ENCODE data around the gene USP35. TPM values are rescaled to one million over a fixed set of nuclear protein-coding genes. Genes with fewer than 3 reads are reported as not detected.

Gene USP35
- total RNA-seq, 2 experiments from 2014 or later = 13.4 to 14.2 TPM

DNA sequence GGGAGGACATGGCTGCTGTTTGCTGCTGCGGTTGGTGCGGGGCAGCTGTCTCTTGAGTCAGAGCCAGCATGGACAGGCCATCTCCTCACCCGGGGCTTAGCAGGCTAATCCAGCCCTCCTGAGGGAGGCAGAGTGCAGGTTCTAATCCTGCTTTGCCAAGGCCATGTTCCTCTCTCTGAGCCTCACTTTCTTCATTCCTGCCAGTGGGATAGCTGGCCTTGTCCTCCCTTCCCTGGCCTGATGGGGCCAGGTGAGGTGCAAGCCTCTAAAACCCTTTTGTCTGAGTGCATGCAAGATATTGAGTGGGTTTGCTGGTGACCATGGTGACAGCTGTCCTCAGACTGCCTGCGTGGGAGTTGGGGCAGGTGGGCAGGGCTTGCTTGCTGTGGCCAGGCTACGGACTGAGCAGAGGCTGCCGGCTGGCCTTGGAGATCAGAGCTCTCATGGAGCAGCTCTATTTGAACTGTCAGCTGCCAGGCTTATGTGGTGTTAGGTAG, 3.6 kb downstream of the USP35 start:
- H3K4me3 Mint-ChIP-seq = no peak overlapping the region
- H3K4me1 Mint-ChIP-seq (ENCODE audit: low read depth) = peaks cover 51% of the 10 kb centered on the region

DNA sequence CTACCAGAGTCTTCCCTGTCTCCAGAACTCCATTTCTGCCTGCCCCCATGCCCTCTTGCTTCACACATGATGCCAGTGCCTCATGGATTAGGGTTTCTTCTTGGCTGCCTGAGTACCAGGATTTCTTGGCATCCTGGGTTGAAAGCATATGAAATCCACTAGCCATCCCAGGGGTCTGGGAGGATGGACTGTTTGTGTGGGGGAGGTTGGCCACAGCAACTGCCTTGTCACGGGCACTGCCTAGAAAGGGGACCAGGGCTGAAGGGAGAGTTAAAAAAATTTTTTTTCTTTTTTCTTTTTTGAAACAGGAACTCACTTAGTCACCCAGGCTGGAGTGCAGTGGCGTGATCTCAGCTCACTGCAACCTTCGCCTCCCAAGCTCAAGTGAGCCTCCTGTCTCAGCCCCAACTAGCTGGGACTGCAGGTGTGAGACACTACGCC, 4.2 kb downstream of the USP35 start:
- H3K36me3 Mint-ChIP-seq (ENCODE audit: low read depth) = peaks cover 2% of the 10 kb centered on the region
- no peaks in the 10 kb centered on the region for H3K9me3 Mint-ChIP-seq
- no peaks in the 10 kb centered on the region for H3K27me3 Mint-ChIP-seq (ENCODE audit: low read depth)
- peak; percentile 72 for DNase-seq
- no peak overlapping the region for H3K4me3 Mint-ChIP-seq
- peak overlapping the region; percentile 74 for H3K27ac Mint-ChIP-seq
- intact Hi-C loops (cut with micrococcal nuclease) = no loop called here
- H3K4me1 Mint-ChIP-seq (ENCODE audit: low read depth) = peaks cover 46% of the 10 kb centered on the region
- CTCF ChIA-PET = no interaction called here

More for the DNA sequence above, 3.6 kb downstream of the USP35 start:
- CTCF ChIA-PET = no interaction called here
- no peak for DNase-seq
- no peaks in the 10 kb centered on the region for H3K9me3 Mint-ChIP-seq
- H3K27me3 Mint-ChIP-seq (ENCODE audit: low read depth) = no peaks in the 10 kb centered on the region
- H3K27ac Mint-ChIP-seq = no peak overlapping the region
- H3K36me3 Mint-ChIP-seq (ENCODE audit: low read depth) = peaks cover 2% of the 10 kb centered on the region
- intact Hi-C loops (cut with micrococcal nuclease) = no loop called here

DNA sequence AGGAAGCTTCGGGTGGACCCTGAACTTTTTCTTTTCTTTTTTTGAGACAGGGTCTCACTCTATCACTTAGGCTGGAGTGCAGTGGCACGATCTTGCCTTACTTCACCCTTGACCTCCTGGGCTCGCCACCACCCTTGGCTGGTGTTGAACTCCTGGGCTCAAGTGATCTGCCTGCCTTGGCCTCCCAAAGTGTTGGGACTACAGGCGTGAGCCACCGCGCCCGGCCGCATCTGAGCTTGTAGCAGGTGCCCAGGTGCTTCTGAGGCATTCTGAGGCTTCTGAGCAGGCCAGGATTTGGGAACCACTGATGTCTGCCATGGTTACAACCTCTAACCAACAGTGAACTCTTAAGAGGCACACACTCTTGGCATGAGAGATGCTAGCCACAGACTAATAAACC, 5.1 kb downstream of the USP35 start:
- intact Hi-C loops (cut with micrococcal nuclease) = no loop called here
- CTCF ChIA-PET = interaction anchor here (0.6 to 0.7 kb wide), 2 partner anchors 147 to 237 kb away, joined by 3 read pairs; no protein-coding TSS in a partner anchor
- H3K36me3 Mint-ChIP-seq (ENCODE audit: low read depth) = peaks cover 2% of the 10 kb centered on the region
- peak overlapping the region; percentile 61 for H3K27ac Mint-ChIP-seq
- DNase-seq = no peak
- H3K4me3 Mint-ChIP-seq = no peak overlapping the region
- H3K27me3 Mint-ChIP-seq (ENCODE audit: low read depth) = no peaks in the 10 kb centered on the region
- H3K4me1 Mint-ChIP-seq (ENCODE audit: low read depth) = peaks cover 46% of the 10 kb centered on the region
- H3K9me3 Mint-ChIP-seq = no peaks in the 10 kb centered on the region

DNA sequence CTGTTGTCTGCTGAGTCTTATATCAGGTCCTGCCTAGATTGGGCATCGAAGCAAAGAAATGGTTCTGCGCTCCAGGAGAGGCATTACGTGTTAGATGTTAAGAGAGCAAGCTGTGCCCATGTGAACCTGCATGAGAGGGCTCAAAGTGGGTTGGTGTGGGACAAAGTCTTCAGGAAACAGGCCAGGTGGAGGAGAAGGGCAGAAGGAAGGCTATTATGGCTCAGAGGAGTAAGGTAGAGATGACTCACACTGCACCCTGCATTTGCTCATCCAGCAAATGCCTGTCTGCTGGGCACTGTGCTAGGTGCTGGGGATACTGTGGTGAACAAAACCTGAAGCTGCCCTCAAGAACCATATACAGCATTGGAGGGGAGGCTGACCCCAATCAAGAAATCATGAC, 5.8 kb downstream of the USP35 start:
- peaks cover 46% of the 10 kb centered on the region for H3K4me1 Mint-ChIP-seq (ENCODE audit: low read depth)
- peaks cover 2% of the 10 kb centered on the region for H3K36me3 Mint-ChIP-seq (ENCODE audit: low read depth)
- H3K27ac Mint-ChIP-seq = no peak overlapping the region
- no peak overlapping the region for H3K4me3 Mint-ChIP-seq
- H3K9me3 Mint-ChIP-seq = no peaks in the 10 kb centered on the region
- intact Hi-C loops (cut with micrococcal nuclease) = no loop called here
- CTCF ChIA-PET = interaction anchor here (0.6 kb wide), 1 partner anchor 237 kb away, joined by 3 read pairs; no protein-coding TSS in a partner anchor
- no peaks in the 10 kb centered on the region for H3K27me3 Mint-ChIP-seq (ENCODE audit: low read depth)
- peak; percentile 22 for DNase-seq

DNA sequence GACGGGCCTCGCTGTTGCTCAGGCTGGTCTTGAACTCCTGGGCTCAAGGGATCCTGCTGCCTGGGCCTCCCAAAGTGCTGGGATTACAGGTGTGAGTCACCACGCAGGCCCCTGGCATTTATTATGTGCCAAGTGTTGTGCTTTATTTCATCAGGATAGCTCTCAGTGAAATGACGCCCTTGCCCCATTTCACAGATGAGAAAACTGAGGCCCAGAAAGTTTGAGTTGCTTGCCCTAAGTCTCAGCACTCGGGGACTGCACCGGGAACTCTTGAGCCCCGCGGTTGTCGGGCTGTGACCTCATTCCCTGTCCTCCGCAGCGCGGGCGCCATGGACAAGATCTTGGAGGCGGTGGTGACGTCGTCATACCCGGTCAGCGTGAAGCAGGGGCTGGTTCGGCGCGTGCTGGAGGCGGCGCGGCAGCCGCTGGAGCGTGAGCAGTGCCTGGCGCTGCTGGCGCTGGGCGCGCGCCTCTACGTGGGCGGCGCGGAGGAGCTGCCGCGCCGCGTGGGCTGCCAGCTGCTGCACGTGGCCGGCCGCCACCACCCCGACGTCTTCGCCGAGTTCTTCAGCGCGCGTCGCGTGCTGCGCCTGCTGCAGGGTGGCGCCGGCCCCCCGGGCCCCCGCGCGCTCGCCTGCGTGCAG, 7.3 kb downstream of the USP35 start:
- no peak overlapping the region for H3K27ac Mint-ChIP-seq
- H3K9me3 Mint-ChIP-seq = no peaks in the 10 kb centered on the region
- H3K36me3 Mint-ChIP-seq (ENCODE audit: low read depth) = peaks cover 2% of the 10 kb centered on the region
- H3K4me3 Mint-ChIP-seq = no peak overlapping the region
- intact Hi-C loops (cut with micrococcal nuclease) = no loop called here
- CTCF ChIA-PET = no interaction called here
- peaks cover 38% of the 10 kb centered on the region for H3K4me1 Mint-ChIP-seq (ENCODE audit: low read depth)
- no peaks in the 10 kb centered on the region for H3K27me3 Mint-ChIP-seq (ENCODE audit: low read depth)
- DNase-seq = no peak

DNA sequence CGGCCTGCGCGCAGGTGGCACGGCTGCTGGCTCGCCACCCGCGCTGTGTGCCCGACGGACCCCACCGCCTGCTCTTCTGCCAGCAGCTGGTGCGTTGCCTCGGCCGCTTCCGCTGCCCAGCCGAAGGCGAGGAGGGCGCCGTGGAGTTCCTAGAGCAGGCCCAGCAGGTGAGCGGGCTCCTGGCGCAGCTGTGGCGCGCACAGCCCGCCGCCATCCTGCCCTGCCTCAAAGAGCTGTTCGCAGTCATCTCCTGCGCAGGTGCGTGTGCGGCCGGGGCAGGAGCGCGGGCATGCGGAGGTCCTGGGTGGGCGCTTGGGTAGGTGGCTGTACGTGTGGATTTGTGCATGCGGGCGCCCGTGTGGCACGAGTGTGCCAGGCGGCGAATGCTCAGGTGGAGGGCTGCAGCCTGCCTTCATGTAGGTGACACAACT, 8.0 kb downstream of the USP35 start:
- no peaks in the 10 kb centered on the region for H3K27me3 Mint-ChIP-seq (ENCODE audit: low read depth)
- peaks cover 39% of the 10 kb centered on the region for H3K4me1 Mint-ChIP-seq (ENCODE audit: low read depth)
- H3K27ac Mint-ChIP-seq = no peak overlapping the region
- no peak overlapping the region for H3K4me3 Mint-ChIP-seq
- intact Hi-C loops (cut with micrococcal nuclease) = no loop called here
- H3K36me3 Mint-ChIP-seq (ENCODE audit: low read depth) = peaks cover 2% of the 10 kb centered on the region
- DNase-seq = no peak
- H3K9me3 Mint-ChIP-seq = no peaks in the 10 kb centered on the region
- CTCF ChIA-PET = no interaction called here

DNA sequence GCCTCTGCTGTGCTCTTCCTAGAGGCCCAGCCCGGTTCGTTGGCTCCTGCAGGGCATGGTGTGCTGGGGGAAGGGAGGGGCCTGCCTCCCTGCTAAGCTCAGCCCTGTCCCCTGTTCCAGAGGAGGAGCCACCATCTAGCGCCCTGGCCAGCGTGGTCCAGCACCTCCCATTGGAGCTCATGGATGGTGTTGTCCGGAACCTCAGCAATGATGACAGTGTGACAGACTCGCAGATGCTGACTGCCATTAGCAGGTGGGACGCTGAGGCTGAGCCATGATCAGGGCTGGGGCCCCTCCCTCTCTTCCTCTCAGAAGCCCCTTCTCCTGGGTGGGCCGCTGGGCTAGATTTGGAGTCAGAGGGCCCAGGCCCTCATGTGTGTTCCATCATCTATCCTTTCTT, 9.1 kb downstream of the USP35 start:
- H3K4me1 Mint-ChIP-seq (ENCODE audit: low read depth) = peaks cover 44% of the 10 kb centered on the region
- intact Hi-C loops (cut with micrococcal nuclease) = no loop called here
- H3K36me3 Mint-ChIP-seq (ENCODE audit: low read depth) = peaks cover 3% of the 10 kb centered on the region
- no peak overlapping the region for H3K27ac Mint-ChIP-seq
- DNase-seq = no peak
- H3K9me3 Mint-ChIP-seq = no peaks in the 10 kb centered on the region
- H3K4me3 Mint-ChIP-seq = no peak overlapping the region
- no peaks in the 10 kb centered on the region for H3K27me3 Mint-ChIP-seq (ENCODE audit: low read depth)
- CTCF ChIA-PET = no interaction called here

DNA sequence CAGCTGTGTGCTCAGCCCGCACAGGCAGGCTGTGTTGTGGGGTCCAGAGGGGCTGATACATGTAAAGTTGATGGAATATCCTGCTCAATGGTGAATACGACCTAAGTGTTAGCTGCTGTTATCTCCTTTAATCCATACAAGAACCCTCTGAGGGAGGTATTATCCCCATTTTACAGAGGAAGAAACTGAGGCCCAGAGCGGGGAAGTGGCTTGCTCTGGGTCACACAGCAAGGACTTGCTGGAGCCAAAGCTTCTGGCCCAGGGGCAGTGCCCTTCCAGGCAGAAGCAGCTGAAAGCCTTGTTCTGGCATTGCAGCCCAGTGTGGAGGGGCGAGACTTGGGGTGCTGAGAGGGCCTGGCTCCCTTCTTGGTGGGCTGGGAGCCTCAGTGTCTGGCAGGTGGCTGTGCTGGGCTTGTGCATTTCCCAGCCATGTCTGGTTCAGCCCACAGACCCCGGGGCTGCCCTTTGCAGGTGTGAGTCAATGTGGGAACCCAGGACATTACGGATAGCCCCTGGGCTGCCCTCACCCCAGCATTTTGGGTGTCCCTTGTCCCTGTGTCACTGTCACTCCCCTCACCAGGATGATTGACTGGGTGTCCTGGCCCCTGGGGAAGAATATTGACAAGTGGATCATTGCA, 10.4 kb downstream of the USP35 start:
- peaks cover 4% of the 10 kb centered on the region for H3K36me3 Mint-ChIP-seq (ENCODE audit: low read depth)
- H3K4me1 Mint-ChIP-seq (ENCODE audit: low read depth) = peaks cover 37% of the 10 kb centered on the region
- DNase-seq = no peak
- H3K27ac Mint-ChIP-seq = no peak overlapping the region
- intact Hi-C loops (cut with micrococcal nuclease) = no loop called here
- CTCF ChIA-PET = interaction anchor here (0.6 to 1.3 kb wide), 2 partner anchors 10 to 466 kb away, joined by 3 read pairs; no protein-coding TSS in a partner anchor
- no peaks in the 10 kb centered on the region for H3K27me3 Mint-ChIP-seq (ENCODE audit: low read depth)
- H3K9me3 Mint-ChIP-seq = no peaks in the 10 kb centered on the region
- no peak overlapping the region for H3K4me3 Mint-ChIP-seq

DNA sequence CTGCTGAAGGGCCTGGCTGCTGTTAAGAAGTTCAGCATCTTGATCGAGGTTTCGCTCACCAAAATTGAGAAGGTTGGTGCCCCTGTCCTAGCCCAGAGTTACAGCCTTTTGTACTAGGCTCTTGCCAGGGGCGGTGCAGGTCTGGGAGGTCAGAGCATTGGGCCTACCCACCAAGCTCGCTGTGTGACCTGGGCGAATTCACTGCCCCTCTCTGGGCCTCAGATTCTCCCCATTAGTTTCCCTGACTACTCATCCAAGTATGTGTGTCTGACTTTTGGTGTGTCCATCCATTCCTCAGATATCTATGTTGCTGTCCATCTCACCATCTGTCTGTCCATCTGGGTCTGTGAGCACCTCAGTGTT, 10.9 kb downstream of the USP35 start:
- peaks cover 7% of the 10 kb centered on the region for H3K36me3 Mint-ChIP-seq (ENCODE audit: low read depth)
- intact Hi-C loops (cut with micrococcal nuclease) = loop anchor here (5.0 kb wide), 1 partner anchor 562 kb away; the partner anchor contains the start of gene CLNS1A
- no peak overlapping the region for H3K4me3 Mint-ChIP-seq
- no peaks in the 10 kb centered on the region for H3K9me3 Mint-ChIP-seq
- no peak for DNase-seq
- no peaks in the 10 kb centered on the region for H3K27me3 Mint-ChIP-seq (ENCODE audit: low read depth)
- peaks cover 35% of the 10 kb centered on the region for H3K4me1 Mint-ChIP-seq (ENCODE audit: low read depth)
- no peak overlapping the region for H3K27ac Mint-ChIP-seq
- CTCF ChIA-PET = interaction anchor here (0.6 to 1.3 kb wide), 3 partner anchors 10 to 466 kb away, joined by 3 to 6 read pairs (median 3); partner anchors contain the start of genes KCTD21 and USP35

DNA sequence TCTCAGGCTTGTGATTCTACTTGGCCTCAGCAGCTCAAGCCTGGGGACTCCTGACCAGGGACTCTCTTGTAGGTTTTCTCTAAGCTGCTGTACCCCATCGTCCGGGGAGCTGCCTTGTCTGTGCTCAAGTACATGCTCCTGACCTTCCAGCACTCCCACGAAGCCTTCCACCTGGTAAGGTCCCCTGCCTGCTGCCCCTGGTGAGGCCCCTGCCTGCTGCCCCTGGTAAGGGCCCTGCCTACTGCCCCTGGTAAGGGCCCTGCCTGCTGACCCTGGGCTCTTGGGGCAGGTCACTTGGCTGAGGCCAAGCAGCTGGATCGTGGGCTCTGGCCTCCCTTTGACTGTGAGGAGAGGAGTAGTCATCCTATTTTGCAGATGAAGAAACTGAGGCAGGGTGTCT, 11.3 kb downstream of the USP35 start:
- DNase-seq = no peak
- H3K9me3 Mint-ChIP-seq = no peaks in the 10 kb centered on the region
- H3K27ac Mint-ChIP-seq = no peak overlapping the region
- H3K4me1 Mint-ChIP-seq (ENCODE audit: low read depth) = peaks cover 38% of the 10 kb centered on the region
- H3K27me3 Mint-ChIP-seq (ENCODE audit: low read depth) = no peaks in the 10 kb centered on the region
- H3K36me3 Mint-ChIP-seq (ENCODE audit: low read depth) = peaks cover 7% of the 10 kb centered on the region
- intact Hi-C loops (cut with micrococcal nuclease) = loop anchor here (5.0 kb wide), 1 partner anchor 563 kb away; the partner anchor contains the start of gene CLNS1A
- no peak overlapping the region for H3K4me3 Mint-ChIP-seq
- CTCF ChIA-PET = interaction anchor here (1.0 to 1.3 kb wide), 2 partner anchors 11 to 12 kb away, joined by 3 to 6 read pairs; partner anchors contain the start of genes KCTD21 and USP35

DNA sequence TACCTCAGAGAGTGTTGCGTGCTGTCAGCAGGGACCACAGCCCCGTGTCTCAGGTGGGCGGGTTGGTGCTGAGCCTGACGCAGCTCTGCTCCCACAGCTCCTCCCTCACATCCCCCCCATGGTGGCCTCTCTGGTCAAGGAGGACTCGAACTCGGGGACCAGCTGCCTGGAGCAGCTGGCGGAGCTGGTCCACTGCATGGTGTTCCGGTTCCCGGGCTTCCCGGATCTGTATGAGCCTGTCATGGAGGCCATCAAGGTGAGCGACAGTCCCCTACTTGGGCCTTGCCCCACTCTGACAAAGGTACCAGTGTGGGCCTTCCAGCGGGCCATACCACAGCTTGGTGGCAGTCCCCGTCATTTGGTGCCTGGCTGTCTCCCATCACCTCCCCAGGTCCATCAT, 11.8 kb downstream of the USP35 start:
- DNase-seq = no peak
- H3K4me3 Mint-ChIP-seq = no peak overlapping the region
- no peaks in the 10 kb centered on the region for H3K9me3 Mint-ChIP-seq
- H3K4me1 Mint-ChIP-seq (ENCODE audit: low read depth) = peaks cover 40% of the 10 kb centered on the region
- CTCF ChIA-PET = interaction anchor here (1.0 kb wide), 1 partner anchor 12 kb away, joined by 6 read pairs; the partner anchor contains the start of genes KCTD21 and USP35
- H3K27ac Mint-ChIP-seq = no peak overlapping the region
- intact Hi-C loops (cut with micrococcal nuclease) = loop anchor here (5.0 kb wide), 1 partner anchor 563 kb away; the partner anchor contains the start of gene CLNS1A
- no peaks in the 10 kb centered on the region for H3K27me3 Mint-ChIP-seq (ENCODE audit: low read depth)
- H3K36me3 Mint-ChIP-seq (ENCODE audit: low read depth) = peaks cover 7% of the 10 kb centered on the region

DNA sequence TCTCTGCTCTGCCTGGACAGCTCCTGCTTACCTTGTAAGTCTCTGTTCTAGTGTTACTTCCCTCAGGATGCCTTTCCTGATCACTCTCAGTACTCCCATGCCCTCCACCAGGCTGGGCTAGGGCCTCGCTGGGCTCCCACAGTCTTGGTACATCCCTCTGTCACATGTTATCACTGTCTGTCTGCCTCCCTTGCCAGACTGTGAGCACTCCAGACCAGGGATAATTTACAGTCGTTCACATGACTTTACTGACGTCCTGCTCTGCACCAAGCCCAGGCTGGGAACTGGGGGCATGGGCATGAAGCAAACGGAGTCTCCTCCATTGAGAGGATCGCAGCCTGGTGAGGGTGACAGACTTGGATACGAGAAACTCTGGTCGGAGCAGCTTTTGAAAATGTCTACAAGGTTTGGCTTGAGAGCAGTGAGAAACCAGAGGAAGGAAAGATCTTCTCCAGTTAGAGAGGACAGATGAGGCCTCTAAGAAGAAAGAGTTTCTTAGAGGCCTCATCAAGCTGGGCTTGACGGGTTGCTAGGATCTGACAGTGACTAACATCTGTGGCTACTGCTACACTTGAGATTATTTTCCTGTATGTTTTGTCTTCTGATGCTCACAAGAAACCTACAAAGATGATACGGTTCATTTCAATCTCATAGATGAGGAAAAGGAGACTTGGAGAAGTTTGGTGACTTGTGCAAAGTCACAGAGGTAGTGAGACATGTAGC, 12.5 kb downstream of the USP35 start:
- intact Hi-C loops (cut with micrococcal nuclease) = loop anchor here (5.0 kb wide), 1 partner anchor 564 kb away; the partner anchor contains the start of gene CLNS1A
- no peaks in the 10 kb centered on the region for H3K9me3 Mint-ChIP-seq
- DNase-seq = peak; percentile 26
- peaks cover 39% of the 10 kb centered on the region for H3K4me1 Mint-ChIP-seq (ENCODE audit: low read depth)
- peak overlapping the region; percentile 95 for H3K27ac Mint-ChIP-seq
- peaks cover 7% of the 10 kb centered on the region for H3K36me3 Mint-ChIP-seq (ENCODE audit: low read depth)
- H3K27me3 Mint-ChIP-seq (ENCODE audit: low read depth) = no peaks in the 10 kb centered on the region
- H3K4me3 Mint-ChIP-seq = no peak overlapping the region
- CTCF ChIA-PET = interaction anchor here (2.0 kb wide), 1 partner anchor 12 kb away, joined by 4 read pairs; the partner anchor contains the start of gene USP35
